Measurements from ENCODE around the gene ASNSD1.
"Not testable (repeated sequence)": the region's sequence is repeated elsewhere in the genome, so short reads cannot be mapped to it uniquely, and the experiment has no call there.

ASNSD1 gene

GRCh38 chr2:189696223-189696622, 35.0 kb downstream of the ASNSD1 start:
- DNase-seq, result no peak

DNA sequence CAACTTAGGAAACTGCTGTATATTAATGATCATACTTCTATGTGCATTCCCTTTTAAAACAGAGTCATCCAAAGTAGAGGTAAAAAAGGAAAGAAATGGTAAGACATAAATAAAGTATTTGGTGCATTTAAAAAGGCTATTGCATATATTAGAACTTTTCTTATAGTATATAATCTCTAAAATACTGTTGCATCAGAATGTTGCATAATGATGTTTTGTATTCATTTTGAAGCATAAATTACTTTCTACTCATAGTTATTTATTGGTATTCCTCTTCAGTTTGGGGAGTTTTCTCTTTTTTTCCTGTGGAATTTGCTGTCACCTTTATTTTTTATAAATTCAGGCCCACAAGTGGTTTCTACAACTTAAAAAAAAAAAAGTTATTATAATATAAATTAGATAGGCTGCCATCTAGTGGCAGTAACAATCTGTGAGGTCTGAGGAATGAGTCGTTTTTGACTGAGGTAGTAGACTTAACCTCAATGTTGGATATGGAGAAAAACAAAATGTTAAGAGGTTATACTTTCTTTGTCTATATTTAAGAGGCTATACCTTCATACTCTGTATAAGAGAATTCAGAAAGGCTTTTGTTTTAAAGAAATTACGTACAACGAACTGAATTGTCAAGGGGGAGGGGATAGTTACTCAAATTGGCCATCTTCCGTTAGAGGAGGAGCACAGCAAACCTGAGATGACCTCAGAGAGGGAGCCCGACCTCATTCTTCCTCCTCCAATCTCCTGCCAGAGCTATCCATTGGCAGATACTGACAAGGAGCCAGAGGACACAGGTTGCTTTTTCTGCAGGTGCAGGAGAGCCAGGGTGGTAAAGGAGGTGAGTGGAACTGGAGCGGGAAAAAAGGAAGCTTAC, 37.0 kb downstream of the ASNSD1 start:
- DNase-seq, result peak; percentile 59 to 86

DNA sequence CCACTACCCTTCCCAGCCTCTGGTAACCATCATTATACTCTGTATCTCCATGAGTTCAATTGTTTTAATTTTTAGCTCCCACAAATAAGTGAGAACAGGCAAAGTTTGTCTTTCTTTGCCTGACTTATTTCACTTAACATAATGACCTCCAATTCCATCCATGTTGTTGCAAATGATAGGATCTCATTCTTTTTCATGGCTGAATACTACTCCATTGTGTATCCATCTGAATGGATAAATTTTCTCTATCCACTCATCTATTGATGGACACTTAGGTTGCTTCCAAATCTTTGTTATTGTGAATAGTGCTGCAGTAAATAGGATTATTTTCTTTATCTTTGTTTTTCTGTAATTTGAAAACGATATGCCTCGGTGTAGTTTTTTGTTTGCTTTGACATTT, 39.4 kb downstream of the ASNSD1 start:
- no peak for DNase-seq

DNA sequence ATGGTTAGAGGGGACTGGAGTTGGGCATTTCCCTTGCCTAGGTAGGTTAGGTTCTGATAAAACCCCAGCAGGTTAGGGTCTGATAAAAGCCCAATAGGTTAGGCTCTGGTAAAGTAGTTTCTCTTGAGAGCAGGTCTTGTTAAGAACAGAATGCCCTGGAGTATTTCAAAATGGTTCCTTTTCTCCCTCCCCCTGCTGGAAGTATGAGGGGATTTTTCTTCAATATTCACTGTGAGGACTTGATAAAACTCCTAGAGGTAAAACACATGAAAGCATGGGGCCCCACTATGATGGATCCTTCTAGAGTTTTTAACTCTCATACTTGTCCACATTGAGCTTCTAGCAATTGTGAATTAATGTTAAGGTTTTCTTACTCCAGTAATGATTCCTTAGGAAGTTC, 40.8 kb downstream of the ASNSD1 start:
- peak; percentile 62 to 79 for DNase-seq

DNA sequence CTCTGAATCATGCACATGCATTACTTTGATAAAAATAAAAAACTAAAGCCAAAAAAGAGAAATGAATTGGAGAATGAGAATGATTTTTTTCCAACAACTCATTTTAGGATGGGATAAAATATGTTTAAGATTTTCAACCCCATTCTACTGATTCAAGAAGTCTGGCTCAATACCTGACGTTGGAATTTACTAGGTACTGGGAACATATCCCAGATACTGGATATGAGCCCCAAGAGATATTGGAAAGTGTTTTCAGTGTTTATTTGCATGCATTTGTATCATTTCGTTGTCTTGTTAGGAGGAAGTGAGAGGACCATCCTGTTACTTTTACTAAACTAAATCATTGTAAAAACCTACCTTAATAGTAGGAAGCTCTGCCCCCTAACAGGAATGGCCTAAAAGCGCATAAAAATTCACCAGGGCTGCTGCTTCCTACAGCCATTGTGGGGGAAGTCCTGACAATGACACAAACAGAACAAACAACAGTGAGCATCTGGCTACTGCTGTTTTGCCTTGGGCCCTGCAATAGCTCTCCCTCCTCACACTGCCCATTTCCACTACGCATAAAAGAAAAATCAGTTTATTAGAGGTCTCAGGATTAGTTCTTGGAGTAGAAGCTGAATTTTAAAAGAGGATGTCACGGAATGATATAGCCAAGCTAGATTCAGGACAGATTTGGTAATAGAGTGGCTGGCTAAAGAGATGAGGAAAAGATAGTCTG, 48.4 kb downstream of the ASNSD1 start:
- DNase-seq, result no peak

DNA sequence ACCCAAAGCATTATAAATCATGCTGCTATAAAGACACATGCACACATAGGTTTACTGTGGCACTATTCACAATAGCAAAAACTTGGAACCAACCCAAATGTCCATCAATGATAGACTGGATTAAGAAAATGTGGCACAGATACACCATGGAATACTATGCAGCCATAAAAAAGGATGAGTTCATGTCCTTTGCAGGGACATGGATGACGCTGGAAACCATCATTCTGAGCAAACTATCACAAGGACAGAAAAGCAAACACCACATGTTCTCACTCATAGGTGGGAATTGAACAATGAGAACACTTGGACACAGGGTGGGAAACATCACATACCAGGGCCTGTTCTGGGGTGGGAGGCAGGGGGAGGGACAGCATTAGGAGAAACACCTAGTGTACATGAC, 56.3 kb downstream of the ASNSD1 start:
- not testable (repeated sequence) for DNase-seq

DNA sequence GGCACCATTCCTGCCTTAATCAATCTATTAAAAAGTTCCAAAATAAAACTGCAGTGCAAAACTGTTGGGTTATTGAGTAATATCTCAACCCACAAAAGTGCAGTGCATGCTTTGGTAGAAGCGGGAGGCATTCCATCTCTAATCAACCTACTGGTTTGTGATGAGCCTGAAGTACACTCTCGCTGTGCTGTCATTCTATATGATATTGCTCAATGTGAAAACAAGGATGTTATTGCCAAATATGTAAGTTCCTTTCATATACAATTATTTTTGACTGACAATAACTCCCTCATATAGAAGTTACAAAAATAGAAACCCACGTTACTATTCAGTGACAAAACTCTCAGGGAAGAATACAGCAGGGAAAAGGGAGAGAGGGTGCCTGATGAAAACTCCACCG, 58.3 kb downstream of the ASNSD1 start:
- DNase-seq, result peak in 1 of 2 experiments; percentile 15

Data from Kasumi-1 (cell line).